ENCODE measurements around the gene CARD11.

CARD11 gene

DNA sequence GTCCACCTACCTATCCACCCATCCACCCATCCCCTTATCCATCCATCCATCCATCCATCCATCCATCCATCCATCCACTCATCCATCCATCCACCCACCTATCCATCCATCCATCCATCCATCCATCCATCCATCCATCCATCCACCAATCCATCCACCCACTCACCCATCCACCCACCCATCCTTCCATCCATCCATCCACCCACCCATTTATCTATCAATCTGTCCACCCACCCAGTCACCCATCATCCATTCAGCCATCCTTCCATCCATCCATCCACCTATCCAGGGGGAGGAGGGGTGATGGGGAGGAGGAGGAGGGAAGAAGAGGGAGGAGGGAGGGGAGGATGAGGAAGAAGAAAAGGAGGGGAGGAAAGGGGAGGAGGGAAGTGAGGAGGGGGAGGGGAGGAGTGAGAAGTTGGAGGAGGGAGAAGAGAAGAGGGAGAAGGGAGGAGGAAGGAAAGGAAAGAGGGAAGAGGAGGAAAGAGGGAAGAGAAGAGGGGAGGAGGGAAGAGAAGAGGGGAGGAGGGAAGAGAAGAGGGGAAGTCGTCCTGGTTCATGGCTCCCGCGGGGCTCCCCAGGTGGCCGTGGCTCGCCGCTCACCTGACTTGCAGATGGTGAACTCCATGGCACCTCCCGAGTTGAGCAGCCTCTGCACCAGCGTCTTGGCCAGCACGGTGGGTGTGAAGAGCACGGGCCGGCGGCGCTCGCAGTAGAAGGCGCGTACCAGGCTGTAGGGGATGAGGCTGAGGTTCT, 130.8 kb downstream of the CARD11 start:
- in situ Hi-C loops (cut with MboI; ENCODE audit: low sequenced_read_pairs), result no loop called here

GRCh38 chr7:2911466-2911865, 132.2 kb downstream of the CARD11 start:
- in situ Hi-C loops (cut with MboI; ENCODE audit: low sequenced_read_pairs), result no loop called here

DNA sequence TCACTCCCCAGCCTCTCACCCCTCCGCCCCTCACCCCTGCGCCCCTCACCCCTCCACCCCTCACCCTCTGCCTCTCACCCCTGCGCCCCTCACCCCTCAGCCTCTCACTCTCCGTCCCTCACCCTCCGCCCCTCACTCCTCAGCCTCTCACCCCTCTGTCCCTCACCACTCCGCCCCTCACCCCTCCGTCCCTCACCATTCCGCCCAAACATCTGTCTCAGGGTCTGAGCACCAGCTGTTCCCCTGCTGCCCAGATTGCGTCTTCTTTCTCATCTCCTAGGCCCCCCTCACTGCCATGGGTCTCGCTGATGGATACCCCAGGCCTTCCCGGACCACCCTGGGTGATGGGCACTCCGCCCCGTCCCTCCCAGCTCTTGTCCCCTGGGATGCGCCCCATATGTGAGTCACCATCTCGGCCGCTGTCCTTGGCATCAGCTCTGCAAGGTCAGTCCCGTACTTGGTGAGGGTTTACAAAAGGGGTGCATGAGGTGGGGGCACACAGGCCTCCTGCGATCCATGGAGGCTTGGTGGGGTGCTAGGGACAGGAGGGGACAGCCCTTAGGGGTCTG, 134.1 kb downstream of the CARD11 start:
- in situ Hi-C loops (cut with MboI; ENCODE audit: low sequenced_read_pairs), result no loop called here

GRCh38 chr7:2909043-2909442, 134.6 kb downstream of the CARD11 start:
- in situ Hi-C loops (cut with MboI; ENCODE audit: low sequenced_read_pairs), result no loop called here

DNA sequence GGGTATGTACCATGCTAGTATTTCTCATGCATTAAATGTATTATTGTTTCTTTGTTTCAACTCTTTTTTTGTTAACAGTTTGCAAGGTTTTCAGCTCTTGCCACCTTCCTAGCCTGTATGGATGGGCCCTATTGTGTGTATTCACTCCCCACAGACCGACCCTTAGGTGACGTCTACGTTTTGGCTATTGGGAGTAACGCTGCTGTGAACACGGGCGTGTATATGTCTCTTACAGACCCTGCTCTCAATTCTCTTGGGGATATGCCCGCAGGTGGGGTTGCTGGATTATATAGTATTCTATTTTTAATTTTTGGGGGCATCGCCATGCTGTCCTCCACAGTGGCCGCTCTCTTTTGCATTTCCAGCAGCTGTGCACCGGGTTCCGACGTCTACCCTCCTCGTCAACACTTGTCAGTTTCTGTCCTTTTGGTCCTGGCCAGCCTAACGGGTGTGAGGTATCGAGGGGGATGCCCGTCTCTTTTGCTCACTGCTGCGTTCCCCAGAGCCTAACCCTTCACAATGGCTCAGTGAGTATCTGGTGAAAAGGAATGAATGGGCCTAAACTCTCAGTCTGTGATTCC, 135.5 kb downstream of the CARD11 start:
- in situ Hi-C loops (cut with MboI; ENCODE audit: low sequenced_read_pairs), result no loop called here

- in situ Hi-C loops (cut with MboI; ENCODE audit: low sequenced_read_pairs), result no loop called here
These were observed 137.3 kb downstream of the CARD11 start for GRCh38 chr7:2906197-2906931.

DNA sequence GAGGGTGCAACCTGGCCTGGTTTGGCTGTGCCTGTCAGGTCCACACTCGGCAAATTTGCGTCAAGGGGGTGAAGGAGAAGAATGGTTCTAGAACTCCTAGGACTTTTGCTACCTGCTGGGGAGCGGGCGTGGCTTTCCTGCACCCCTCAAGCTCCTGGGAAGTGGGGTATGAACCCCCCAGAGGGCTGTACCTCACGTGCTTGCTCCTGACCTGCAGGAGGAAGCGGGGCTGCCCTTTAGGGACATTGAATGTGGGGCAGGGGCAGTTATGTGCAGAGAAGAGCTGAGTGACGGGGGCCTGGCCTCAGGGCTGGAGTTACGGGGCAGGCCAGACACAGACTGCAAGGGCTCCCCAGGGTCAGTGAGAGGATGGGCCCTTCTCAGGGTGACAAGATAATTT, 138.2 kb downstream of the CARD11 start:
- in situ Hi-C loops (cut with MboI; ENCODE audit: low sequenced_read_pairs), result no loop called here

DNA sequence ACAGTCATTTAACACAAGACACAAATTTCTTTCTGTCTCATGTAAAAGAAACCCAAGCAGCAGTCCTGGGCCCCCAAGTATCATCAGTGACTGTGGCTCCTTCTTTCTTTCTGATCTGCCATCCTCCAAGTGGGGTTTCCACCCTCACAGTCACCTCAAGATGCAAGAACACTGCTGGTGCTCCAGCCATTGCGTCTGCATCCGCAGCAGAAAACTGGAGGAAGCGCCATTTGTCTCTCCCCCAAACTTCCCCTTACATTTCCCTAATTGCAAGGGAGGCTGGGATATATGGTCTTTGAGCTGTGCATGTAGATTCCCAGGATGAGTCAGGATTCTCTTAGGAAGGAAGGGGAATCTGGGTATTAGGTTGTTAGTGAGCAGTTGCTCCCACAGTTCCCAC, 138.6 kb downstream of the CARD11 start:
- in situ Hi-C loops (cut with MboI; ENCODE audit: low sequenced_read_pairs), result no loop called here

DNA sequence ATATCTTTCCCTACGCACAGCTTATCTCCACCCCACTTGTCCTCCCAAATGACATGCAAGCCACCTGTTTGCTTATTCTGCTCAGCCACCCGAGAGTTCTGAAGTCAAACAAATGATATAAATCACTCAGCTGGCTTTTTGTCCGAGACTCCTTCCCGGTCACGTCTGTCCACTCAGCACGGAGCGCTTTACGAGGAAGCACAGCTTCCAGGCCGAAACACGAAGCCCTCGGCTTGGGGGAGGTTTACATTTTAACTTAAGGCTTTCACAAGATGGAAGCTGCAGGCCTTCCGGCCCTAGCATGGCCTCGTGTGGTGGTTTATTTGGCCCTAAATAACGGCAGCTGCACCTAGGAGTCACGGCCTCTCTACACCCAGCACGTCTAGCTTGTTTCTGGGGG, 139.5 kb downstream of the CARD11 start:
- in situ Hi-C loops (cut with MboI; ENCODE audit: low sequenced_read_pairs), result no loop called here

DNA sequence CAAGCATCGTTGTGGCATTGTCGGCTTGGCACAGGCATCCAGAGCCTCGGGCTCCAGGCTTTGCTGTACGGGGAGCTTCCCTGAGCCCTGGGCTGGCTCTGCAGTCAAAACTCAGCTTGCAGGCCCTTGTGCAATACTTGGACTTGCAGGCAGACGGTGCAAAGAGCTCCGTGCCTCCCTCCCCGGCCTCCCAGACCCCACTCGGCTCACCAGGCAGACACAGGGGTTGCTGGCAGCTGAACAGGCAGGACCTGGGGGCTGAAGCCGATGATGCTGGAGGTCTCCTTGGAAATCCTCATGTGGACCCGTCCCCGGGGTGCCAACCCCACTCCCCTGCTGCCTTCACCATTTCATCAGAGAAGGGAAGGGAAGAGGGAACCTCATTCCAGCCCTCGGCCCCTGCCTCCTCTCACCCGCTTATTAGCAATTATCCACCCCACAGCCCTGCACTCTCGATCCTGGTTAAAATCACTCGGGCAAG, 139.9 kb downstream of the CARD11 start:
- in situ Hi-C loops (cut with MboI; ENCODE audit: low sequenced_read_pairs), result no loop called here

GRCh38 chr7:2897023-2897422, 146.6 kb downstream of the CARD11 start:
- in situ Hi-C loops (cut with MboI; ENCODE audit: low sequenced_read_pairs), result loop anchor here (25.0 kb wide), 2 partner anchors 265 to 990 kb away; no protein-coding TSS in a partner anchor

DNA sequence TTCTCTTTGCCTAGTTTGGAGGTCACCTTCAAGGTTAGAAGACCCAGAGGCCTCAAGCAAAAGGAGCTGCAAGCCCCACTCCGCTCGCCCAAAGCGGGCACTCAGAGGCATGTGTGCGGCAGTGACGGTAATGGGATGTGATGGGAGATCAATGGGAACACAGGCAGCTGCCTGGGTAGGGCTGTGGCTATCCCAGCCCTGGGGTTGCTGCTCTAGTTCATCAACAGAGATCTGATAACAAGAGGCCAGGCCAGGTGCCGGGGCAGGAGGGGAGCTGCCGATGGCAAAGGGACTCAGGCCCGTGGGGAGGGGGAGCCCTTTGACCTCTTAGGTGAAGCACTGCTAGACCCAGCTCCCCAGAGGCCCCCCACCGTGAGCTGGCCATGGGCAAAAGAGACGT, 147.5 kb downstream of the CARD11 start:
- in situ Hi-C loops (cut with MboI; ENCODE audit: low sequenced_read_pairs), result loop anchor here (25.0 kb wide), 2 partner anchors 266 to 991 kb away; no protein-coding TSS in a partner anchor

DNA sequence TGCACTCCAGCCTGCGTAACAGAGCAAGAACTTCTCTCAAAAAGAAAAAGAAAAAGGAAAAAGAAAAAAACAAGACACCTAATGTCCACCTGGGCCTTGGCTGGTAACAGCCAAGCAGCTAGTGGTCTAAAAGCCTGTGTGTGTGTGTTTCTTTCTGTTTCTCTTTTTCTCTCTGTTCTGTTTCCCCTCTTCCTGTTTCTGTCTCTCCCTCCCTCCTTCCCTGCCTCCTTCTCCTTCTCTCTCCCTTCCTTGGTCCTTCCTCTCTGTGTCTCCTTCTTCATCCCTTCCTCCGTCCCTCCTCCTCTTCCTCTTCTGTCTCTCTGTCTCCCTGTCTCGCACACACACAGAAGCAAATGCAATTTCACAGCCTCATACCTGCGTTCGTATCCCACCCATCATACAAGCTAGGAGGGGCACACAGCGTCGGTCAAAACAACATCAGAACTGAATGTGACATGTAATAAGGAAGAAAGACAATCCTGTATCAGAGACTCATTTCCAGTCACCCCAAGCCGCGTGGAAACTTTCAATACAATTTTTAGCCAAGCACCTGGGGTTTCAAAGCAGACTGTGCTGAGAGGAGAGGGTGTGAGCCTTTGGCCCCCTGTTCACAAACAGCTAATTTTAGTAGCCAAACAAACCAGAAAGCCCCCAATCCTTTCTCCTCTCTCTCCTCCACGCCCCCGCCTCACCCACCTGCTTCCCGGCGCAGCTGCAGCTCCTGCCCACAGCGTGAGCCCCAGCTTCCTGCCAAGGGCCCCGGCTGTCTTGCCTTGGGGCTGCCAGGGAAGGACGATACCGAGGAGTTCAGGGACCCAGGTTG, 149.3 kb downstream of the CARD11 start:
- in situ Hi-C loops (cut with MboI; ENCODE audit: low sequenced_read_pairs), result loop anchor here (25.0 kb wide), 2 partner anchors 268 to 993 kb away; no protein-coding TSS in a partner anchor

DNA sequence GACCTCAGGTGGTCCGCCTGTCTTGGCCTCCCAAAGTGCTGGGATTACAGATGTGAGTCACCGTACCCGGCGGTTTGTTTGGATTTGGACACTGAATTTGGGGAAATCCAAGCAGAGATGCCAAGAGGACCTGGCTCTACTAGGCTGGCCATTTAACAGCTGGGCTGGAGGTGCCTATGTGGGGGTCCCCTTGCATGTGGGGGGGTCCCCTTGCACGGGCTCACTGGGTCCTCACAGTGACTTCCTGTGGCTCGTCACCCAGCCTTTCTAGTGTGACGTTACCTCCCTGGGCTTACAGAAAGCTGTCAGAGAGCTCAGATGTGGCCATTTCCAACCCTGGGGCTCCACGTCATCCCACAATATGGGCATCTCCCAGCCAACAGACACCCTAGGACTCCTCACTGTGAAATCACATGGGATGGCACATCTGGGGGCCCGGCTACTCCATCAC, 150.2 kb downstream of the CARD11 start:
- in situ Hi-C loops (cut with MboI; ENCODE audit: low sequenced_read_pairs), result loop anchor here (25.0 kb wide), 2 partner anchors 269 to 994 kb away; no protein-coding TSS in a partner anchor

DNA sequence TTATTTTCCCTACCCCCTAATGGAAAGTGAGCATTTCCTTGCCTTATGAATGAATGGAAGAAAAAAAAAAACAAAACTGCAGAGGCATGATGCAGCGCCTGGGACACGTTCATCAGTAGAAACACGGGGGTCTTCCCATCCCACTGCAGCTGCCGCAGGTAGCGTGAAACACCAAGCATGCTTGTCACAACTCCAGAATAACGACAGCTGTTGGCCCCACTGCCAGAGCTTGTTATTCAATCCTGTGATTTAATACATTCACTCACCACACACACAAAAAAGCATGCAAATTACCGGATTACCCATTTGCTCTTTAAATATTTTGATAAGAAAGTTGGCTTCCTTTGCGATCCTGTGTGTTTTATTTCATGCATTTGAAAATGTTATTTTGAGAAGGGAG, 151.1 kb downstream of the CARD11 start:
- in situ Hi-C loops (cut with MboI; ENCODE audit: low sequenced_read_pairs), result loop anchor here (25.0 kb wide), 2 partner anchors 270 to 995 kb away; no protein-coding TSS in a partner anchor

GRCh38 chr7:2887816-2888215, 155.9 kb downstream of the CARD11 start:
- in situ Hi-C loops (cut with MboI; ENCODE audit: low sequenced_read_pairs), result loop anchor here (25.0 kb wide), 2 partner anchors 274 to 999 kb away; no protein-coding TSS in a partner anchor

DNA sequence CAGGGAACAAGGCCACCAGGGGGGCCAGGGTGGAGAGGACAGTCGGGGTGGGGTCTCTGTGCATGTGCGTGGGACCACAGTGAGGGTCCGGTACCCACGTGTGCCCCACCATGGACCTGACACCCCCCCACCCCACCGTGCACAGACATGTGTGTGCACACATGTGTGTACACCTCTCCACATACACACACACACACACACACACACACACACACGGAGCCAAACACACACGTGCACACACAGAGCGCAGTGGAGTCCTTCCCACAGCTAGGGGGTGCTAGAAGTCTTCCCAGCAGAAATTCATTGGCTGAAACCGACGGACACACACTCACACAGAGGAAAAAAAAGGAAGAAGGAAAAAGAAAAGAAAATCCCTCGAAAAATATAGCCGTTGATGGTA, 156.8 kb downstream of the CARD11 start:
- in situ Hi-C loops (cut with MboI; ENCODE audit: low sequenced_read_pairs), result loop anchor here (25.0 kb wide), 2 partner anchors 275 to 1000 kb away; no protein-coding TSS in a partner anchor

- in situ Hi-C loops (cut with MboI; ENCODE audit: low sequenced_read_pairs), result loop anchor here (25.0 kb wide), 2 partner anchors 276 to 1001 kb away; no protein-coding TSS in a partner anchor
These were observed 157.3 kb downstream of the CARD11 start for GRCh38 chr7:2886391-2886790.

- in situ Hi-C loops (cut with MboI; ENCODE audit: low sequenced_read_pairs), result loop anchor here (25.0 kb wide), 2 partner anchors 278 to 1003 kb away; no protein-coding TSS in a partner anchor
These were observed 159.5 kb downstream of the CARD11 start for GRCh38 chr7:2884161-2884560.

DNA sequence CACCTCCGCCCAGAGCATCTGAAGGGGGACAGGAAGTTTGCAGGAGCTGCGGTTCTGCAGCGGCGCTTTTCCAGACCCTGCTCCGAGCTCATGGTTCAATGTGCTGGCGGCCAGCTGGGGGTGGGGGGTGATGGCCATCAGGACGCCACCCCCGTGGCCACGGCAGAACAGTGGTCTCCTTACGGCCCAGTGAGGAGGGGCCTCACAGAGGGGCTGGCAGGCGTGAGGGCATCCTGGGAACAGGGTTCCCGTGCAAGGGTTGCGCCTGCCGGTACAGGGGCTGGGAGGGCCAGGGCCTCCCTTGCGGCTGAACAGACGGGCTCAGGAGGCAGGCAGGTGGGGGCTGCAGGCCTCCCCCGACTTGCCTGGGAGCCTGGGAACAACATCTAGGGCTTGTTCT, 160.6 kb downstream of the CARD11 start:
- in situ Hi-C loops (cut with MboI; ENCODE audit: low sequenced_read_pairs), result loop anchor here (25.0 kb wide), 2 partner anchors 279 to 1004 kb away; no protein-coding TSS in a partner anchor
